GM18511 (cell line): ENCODE results near the gene LRP1B.

ENCODE experiments used
- ATAC-seq: cut with Tn5 transposase; IDR thresholded peaks from one replicate; pipeline ENCODE4 v1.9.1; 2021; ENCODE audit warnings: mild to moderate bottlenecking, moderate library complexity; ENCODE audit not compliant: unreplicated experiment

Gene LRP1B

GRCh38 chr2:140761807-140762206 is 1369.0 kb downstream of the LRP1B start:
- no peak for ATAC-seq

DNA sequence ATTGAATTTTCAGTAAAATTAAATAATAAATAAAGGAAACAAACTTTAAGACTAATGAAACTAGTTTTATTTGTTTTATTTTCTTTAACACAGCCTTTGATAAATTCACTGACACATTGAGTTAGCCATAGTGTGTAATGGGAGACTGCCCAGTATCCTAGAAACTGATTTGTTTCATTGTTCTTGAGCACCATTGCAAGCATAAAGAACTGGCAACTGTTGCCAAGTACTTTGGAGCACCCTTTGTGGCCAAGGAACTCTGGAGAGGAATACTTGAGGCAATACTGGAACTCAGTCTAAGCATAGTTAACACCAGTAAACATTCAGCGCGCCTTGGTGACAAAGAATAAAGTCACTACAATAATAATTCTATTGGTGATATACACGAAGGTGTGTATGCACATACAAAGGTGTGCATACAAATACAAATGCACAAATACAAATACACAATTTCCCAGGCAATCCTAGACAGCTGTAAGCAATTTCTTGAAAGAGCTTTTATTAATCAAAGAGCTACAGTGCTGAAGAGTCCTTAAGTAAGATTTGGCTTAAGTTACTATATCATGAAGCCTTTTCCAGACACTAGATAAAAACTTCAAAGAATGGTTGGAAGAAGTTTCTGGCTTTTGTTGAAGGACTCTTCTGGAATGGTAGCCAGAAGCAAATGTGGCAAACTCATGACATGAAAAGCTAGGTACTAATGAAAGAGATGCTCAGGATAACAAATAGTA is 1371.2 kb downstream of the LRP1B start:
- ATAC-seq: no peak

DNA sequence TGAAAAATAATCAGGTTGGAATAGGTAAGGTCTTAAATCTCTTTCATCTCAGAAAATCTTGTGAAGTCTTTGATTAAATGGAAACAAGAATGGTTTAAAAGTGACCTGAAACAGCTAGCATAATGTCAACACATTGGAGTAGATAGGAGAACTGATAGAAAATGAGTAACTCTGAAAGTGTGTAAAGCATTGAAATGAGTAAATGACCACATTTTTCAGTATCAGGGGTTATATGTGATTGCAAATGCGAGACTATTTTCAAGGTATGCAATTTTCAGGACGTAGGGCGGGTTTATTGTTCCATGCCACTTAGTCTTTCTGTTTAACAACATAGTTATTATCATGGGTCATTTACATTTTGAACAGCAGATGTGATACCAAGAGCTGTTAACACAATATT is 1383.2 kb downstream of the LRP1B start:
- ATAC-seq: no peak

GRCh38 chr2:140747090-140747489 is 1383.7 kb downstream of the LRP1B start:
- no peak for ATAC-seq

- no peak for ATAC-seq
Measured at GRCh38 chr2:140744379-140744778, 1386.4 kb downstream of the LRP1B start.

DNA sequence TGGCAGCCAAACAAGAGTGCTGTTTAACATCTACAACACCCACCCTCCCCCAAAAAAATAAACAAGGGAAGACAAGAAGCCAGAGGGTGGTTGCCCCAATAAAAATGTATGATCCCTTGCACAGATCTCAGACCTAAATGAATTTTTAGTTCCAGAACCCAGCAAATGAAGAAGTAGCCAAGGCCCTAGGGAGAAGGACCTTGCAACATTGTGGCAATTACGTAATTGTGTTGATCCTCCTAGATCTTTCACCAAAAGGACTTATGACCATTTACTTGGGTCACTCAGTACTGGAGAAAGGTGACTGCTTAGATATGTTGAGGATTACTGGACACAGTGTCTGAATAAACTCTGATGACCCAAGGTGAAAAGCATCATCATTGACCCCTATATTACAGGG is 1393.8 kb downstream of the LRP1B start:
- ATAC-seq: no peak

DNA sequence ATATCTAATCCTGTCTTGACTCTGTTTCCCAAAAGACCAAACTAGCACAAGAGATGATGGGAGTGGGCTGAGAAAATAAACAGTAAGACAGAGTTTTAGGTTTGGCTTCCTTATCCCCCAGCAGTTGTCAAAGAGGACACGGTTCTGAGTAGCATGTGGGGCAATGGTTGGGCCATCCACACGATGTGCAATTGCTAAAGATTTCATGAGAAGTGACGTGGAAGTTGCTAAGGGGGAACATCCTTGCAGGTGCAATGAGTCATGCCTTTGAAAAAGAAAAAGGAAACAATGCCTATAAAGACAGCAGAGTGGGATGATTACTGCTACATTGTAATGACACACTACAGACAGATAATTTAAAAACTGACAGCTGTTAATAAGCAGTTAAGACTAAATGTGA is 1395.8 kb downstream of the LRP1B start:
- no peak for ATAC-seq

GRCh38 chr2:140718999-140719398 is 1411.8 kb downstream of the LRP1B start:
- ATAC-seq: no peak

GRCh38 chr2:140717481-140717880 is 1413.3 kb downstream of the LRP1B start:
- ATAC-seq: no peak

DNA sequence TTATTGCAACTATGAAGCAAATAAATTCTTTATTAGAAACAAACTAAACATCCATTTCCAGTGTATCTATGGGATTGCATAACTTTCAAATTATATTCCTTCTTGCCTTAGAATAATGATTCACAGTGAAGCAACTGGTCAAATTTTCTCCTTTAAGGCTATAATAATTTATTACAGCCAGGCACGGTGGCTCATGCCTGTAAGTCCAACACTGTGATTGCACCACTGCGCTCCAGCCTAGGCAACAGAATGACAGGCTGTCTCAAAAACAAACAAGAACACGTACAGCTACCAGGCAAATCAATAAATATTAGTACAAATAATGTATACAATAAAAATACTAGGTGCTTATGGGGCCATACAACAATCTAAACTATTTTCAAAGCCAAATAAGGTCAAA is 1416.2 kb downstream of the LRP1B start:
- ATAC-seq: no peak

GRCh38 chr2:140711867-140712266 is 1418.9 kb downstream of the LRP1B start:
- ATAC-seq: no peak

GRCh38 chr2:140701726-140702125 is 1429.1 kb downstream of the LRP1B start:
- ATAC-seq: no peak

GRCh38 chr2:140698636-140699035 is 1432.2 kb downstream of the LRP1B start:
- no peak for ATAC-seq

- ATAC-seq: no peak
Measured at GRCh38 chr2:140696449-140696848, 1434.4 kb downstream of the LRP1B start.

DNA sequence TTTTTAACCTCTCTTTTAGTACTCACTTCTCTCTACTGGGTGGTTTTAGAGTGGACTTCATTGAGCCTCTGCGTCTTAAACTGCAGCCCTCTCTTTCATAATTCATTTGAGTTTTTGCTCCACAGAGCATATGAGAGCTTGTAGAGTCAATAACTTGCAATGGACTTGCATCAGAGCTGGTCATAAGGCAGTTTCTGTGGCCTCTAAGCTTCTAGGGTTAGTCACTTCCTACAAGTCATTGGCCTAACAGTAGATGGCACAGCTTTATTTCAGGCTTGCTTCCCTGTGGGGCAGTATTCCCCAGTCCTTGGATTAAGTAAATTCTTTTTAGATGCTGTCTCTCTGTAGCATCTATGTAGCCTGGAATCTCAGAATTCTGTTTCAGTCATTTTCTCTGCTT is 1435.7 kb downstream of the LRP1B start:
- ATAC-seq: no peak

DNA sequence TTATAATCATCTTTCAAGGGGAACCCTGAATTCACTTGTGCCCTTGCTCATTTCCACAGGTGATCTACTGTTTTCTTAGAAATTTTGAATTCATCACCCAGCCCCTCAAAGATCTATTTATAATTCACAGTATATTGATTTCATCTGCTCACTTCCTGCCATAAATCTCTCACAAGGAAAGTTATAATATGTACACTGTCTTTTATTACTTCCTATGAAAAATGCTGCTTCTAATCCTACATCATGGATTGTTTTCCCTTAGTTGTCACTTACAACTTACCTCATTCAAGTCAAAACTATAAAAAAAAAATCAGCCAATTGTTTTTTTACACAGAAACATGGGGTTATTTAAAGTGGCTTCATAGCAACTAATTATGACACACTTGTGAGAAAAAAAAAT is 1443.0 kb downstream of the LRP1B start:
- no peak for ATAC-seq

GRCh38 chr2:140683658-140684057 is 1447.2 kb downstream of the LRP1B start:
- no peak for ATAC-seq

DNA sequence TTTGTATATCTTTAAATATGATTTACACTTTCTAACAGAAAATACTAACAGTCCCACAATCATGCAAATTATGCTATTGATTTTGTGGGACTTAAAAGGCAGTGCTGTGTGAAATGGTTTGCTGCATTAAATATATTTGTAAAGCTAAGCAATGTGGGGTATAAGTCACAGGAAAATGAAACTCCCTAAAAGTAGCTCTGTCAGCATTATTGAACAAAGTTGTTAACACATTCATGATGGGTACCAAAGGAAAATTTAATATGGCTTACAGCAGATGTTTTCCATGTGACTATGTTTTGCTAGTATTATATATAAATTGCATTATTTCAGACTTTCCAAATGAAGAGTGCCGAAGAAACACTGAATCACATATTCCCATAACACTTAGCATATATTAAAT is 1450.0 kb downstream of the LRP1B start:
- no peak for ATAC-seq

GRCh38 chr2:140679752-140680151 is 1451.1 kb downstream of the LRP1B start:
- ATAC-seq: no peak

DNA sequence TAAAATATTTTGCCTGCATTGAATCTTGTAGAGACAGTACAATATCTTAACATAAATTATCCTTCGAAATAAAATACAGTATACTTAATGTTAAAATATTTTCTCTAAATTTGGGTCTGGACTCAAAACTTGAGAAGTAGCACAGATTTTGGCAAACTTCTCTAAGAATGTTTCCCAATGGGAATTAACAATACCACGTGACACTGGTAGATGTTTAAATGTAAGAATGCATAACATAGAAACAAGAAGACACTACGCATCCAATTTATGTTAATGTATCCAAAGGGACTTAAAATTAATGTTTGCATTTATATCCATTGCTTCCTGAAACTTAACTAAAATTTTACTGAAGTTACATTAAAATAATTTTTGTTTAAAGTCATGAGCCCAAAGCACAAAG is 1460.9 kb downstream of the LRP1B start:
- ATAC-seq: no peak

DNA sequence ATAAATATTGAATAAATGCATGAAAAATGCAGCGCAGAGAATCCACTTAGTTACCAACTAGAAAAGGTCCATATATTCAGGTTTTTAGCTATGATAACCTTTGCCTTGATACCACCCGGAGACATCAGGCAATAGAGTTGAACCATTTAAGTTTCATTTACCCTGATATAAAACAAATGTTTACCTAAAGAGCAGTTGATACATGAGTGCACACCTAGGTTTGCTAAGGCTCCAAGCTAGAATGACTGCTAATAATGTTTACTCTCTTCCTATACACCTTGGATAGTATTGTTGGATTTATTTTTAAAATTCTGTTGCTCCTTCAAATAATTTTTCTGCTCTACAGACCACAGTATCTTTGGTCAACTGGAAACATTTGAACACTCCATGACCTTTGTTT is 1463.6 kb downstream of the LRP1B start:
- ATAC-seq: no peak

- ATAC-seq: no peak
Measured at GRCh38 chr2:140662504-140662903, 1468.3 kb downstream of the LRP1B start.
